Skeletal muscle tissue (tissue), 4 donors: ENCODE results near the gene GRM8. TPM values are rescaled to one million over a fixed set of nuclear protein-coding genes. Genes with fewer than 3 reads are reported as not detected.

Experiments
- H3K27ac ChIP-seq: one replicate; pipeline ENCODE4 v1.7.0; 2013; ENCODE audit warnings: mild to moderate bottlenecking, low read depth, low read length, inconsistent platforms
- H3K27me3 ChIP-seq, 3 donors: one replicate each; pipeline ENCODE4 v1.7.0; 2013; ENCODE audit warnings: low read length in 3 of 3; ENCODE audit not compliant: control insufficient read depth in 3 of 3, insufficient read depth in 3 of 3
- H3K36me3 ChIP-seq, 3 donors: one replicate each; pipeline ENCODE4 v1.7.0; 2013; ENCODE audit warnings: low read length in 3 of 3; ENCODE audit not compliant: control insufficient read depth in 3 of 3, insufficient read depth in 3 of 3
- H3K4me1 ChIP-seq, 3 donors: one replicate each; pipeline ENCODE4 v1.7.0; 2013; ENCODE audit warnings: low read length in 3 of 3, mild to moderate bottlenecking in 3 of 3; ENCODE audit not compliant: control insufficient read depth in 3 of 3, insufficient read depth in 3 of 3
- H3K4me3 ChIP-seq, 3 donors: one replicate each; pipeline ENCODE4 v1.7.0; 2013; ENCODE audit warnings: low read length in 3 of 3
- H3K9ac ChIP-seq, 3 donors: one replicate each; pipeline ENCODE4 v1.7.0; 2013; ENCODE audit warnings: low read length in 3 of 3, mild to moderate bottlenecking in 3 of 3, moderate library complexity in 2 of 3, low read depth in 1 of 3
- H3K9me3 ChIP-seq, 3 donors: one replicate each; pipeline ENCODE4 v1.7.0; 2013; ENCODE audit warnings: low read length in 3 of 3; ENCODE audit not compliant: control insufficient read depth in 3 of 3
- total RNA-seq: library from RNA; depleted of rRNA; stranded (reverse); fragments of >200 nt; gene quantifications from one replicate; pipeline ENCODE4 v1.2.3, GENCODE V29; 2014
- donor health status: Osteomylitis.

GRM8 gene
- total RNA-seq, 1 donor from 2014 or later, result not detected

DNA sequence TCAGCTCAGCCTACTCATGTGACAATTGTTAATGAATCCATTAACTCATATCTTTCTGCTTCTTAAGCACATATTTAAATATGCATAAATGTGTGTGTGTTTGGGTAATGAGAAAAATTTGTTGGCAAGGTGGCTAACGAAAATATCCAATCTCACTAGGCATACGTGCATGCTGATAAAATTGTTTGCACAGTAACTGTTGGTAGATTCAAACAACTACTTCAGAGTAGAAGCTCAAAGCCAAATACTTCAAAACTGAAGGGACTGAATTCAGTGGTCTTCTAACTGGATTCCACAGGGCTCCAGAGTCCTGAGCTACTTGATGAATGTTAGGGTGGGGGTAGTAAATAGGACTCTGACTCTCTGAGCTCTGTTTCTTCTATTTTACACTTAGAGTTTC lies 757.0 kb downstream of the GRM8 start:
- H3K36me3 ChIP-seq, result no peaks in the 10 kb centered on the region
- H3K9ac ChIP-seq, result no peak overlapping the region
- H3K27me3 ChIP-seq, result no peaks in the 10 kb centered on the region
- no peaks in the 10 kb centered on the region for H3K9me3 ChIP-seq
- H3K4me3 ChIP-seq, result no peak overlapping the region
- H3K27ac ChIP-seq, result no peak overlapping the region
- H3K4me1 ChIP-seq, result no peaks in the 10 kb centered on the region

DNA sequence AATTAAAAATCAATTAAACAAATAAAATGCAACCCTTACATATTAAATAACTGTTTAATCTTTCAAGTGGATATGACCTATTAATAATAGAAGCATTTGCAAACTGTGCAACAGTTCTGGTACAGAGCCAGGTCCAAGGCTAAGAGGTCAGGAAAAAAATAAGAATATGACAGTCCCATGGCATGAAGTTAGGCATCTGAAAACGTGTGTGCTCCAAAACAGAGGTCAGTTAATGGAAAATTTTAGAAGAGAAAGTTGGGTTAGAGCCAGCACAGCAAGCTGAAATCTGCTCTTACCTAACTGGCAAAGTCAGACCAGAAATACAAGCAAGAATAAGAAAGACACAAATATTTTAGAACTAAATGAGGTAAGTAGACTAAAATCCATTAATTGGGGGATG lies 757.7 kb downstream of the GRM8 start:
- Histone ChIP-seq H3K9me3 (no peaks in the 10 kb centered on the region), H3K27ac (no peak overlapping the region), H3K4me3 (no peak overlapping the region), H3K36me3 (no peaks in the 10 kb centered on the region), H3K27me3 (no peaks in the 10 kb centered on the region), H3K9ac (no peak overlapping the region), H3K4me1 (no peaks in the 10 kb centered on the region)

DNA sequence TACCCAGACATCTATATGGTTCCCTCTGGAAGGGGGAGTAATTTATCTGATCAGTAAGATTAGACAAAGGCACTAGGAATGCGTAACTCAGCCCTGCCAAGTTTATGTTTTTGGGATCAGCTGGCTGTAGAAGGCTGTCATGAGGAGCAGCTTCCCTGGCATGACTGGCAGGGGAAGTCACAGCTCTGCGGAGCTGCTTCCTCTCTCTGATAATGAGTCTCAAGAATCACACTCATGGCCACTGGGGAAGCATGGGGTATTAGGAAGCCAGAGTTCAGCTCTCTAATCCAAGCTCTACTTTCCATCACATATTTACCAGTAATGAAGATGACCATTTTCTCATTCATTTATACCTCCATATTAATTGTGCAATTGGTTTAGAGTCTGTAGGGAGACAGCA lies 758.9 kb downstream of the GRM8 start:
- Histone ChIP-seq H3K9ac (no peak overlapping the region), H3K27me3 (no peaks in the 10 kb centered on the region), H3K9me3 (no peaks in the 10 kb centered on the region), H3K27ac (no peak overlapping the region), H3K4me3 (no peak overlapping the region), H3K4me1 (no peaks in the 10 kb centered on the region), H3K36me3 (no peaks in the 10 kb centered on the region)

DNA sequence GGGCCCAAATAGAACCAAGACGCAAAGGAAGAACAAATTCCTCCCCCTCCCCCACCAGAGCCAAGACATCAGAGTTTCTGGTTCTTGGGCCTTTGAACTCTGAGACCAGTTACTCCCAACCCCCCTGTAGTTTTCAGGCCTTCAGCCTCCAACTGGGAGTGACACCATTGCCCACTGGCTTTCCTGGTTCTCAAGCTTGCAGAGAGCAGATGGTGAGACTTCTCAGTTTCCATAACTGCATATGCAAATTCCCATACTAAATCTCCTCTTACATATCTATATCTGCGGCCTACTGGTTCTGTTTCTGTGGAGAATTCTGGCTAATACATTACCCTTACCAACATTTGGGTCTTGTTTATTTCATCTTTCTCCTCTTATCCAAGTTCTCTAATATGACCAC lies 762.9 kb downstream of the GRM8 start:
- no peaks in the 10 kb centered on the region for H3K4me1 ChIP-seq
- H3K36me3 ChIP-seq, result no peaks in the 10 kb centered on the region
- no peaks in the 10 kb centered on the region for H3K9me3 ChIP-seq
- no peak overlapping the region for H3K9ac ChIP-seq
- H3K27me3 ChIP-seq, result no peaks in the 10 kb centered on the region
- H3K27ac ChIP-seq, result no peak overlapping the region
- H3K4me3 ChIP-seq, result no peak overlapping the region

DNA sequence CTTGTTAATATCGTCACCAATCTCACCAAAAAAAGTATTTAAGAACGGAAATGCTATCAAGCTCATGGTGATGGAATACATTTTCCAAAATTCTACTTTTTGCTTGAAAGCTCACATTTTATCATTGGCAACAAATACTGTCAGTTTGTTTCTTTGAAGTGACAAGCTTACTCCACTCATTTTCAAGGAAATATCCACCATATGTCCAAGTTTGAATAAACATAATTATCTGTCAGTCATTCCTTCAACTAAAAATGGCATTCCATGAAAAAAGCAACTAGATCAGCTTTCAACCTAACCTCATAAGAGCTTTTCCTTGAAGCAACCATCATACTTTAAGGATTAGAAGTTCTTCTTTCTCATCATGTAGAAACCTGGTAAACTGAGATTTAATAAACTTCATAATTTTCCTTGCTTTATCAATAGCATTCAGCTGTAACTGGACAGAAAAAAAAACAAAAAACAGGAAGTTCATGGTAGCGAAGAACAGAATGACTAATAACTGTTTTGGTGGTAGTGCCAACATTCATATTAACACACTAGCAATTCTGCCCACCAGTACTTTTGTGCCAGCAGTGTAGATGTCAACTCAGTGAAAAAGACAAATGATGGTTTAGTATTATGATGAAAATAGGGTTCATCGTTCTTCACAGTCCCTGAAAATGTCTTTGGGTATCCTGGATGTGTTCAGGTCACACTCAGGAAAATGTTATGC lies 764.9 kb downstream of the GRM8 start:
- Histone ChIP-seq H3K9ac (no peak overlapping the region), H3K36me3 (no peaks in the 10 kb centered on the region), H3K27ac (no peak overlapping the region), H3K27me3 (no peaks in the 10 kb centered on the region), H3K4me3 (no peak overlapping the region), H3K9me3 (no peaks in the 10 kb centered on the region), H3K4me1 (no peaks in the 10 kb centered on the region)

DNA sequence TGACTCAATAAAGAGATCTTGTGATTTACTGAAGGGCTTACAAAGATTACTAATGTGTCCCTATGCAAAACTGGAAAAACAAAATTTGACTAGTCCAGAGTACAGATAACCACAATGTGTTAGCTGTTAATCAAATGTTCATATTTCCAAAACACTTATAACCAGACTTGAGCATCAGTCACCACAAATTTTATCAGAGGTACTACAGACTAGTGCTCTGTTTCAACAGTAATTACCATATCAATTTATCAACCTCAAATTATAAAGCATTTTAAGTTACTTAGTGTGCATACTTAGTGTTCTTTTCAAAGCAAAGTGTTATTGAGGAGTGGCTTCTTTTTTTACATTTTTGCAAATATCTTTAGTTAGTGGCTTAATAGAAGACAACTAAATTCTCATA lies 765.9 kb downstream of the GRM8 start:
- Histone ChIP-seq H3K4me1 (no peaks in the 10 kb centered on the region), H3K36me3 (no peaks in the 10 kb centered on the region), H3K9ac (no peak overlapping the region), H3K27me3 (no peaks in the 10 kb centered on the region), H3K4me3 (no peak overlapping the region), H3K27ac (no peak overlapping the region), H3K9me3 (no peaks in the 10 kb centered on the region)

DNA sequence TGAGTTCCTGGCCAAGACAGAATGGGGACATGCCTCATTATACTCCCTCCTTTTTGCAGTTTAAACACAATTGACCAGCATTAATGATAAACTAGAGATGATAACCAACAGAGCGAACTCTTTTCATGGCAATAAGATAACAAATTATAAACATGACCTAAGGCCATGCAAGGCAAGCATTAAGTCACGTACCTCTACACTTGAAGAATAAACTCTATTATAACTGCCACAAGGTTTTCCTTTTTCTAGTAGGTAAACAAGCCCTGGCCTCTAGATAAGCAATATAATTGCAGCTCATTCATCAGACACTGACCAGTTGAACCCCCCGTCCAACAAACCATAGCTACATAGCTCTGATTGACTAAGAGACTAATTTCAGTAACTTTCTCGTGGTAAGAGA lies 767.0 kb downstream of the GRM8 start:
- Histone ChIP-seq H3K4me3 (no peak overlapping the region), H3K27me3 (no peaks in the 10 kb centered on the region), H3K4me1 (no peaks in the 10 kb centered on the region), H3K27ac (no peak overlapping the region), H3K9me3 (no peaks in the 10 kb centered on the region), H3K36me3 (no peaks in the 10 kb centered on the region), H3K9ac (no peak overlapping the region)

DNA sequence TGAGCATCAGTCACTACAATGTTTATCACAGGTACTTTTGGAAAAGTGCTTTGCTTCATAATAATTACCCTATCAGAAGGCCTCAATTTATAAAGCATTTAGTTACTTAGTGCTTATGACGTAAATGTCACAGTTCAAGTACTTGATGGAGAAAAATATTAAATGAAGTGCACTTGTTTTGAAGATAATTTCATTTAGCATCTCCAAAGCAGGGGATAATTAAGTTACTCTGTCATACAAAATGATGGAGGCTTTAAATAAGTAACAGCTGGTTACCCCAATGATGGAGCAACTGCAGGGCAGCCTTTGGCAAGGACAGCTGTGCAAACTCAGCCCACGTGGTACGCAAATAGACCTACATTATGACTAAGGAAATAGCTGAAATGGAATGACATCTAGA lies 768.8 kb downstream of the GRM8 start:
- no peak overlapping the region for H3K4me3 ChIP-seq
- H3K4me1 ChIP-seq, result no peaks in the 10 kb centered on the region
- H3K27ac ChIP-seq, result no peak overlapping the region
- no peaks in the 10 kb centered on the region for H3K36me3 ChIP-seq
- H3K9ac ChIP-seq, result no peak overlapping the region
- H3K27me3 ChIP-seq, result no peaks in the 10 kb centered on the region
- peaks cover 0 to 3% (median 0%) of the 10 kb centered on the region in 3 donors for H3K9me3 ChIP-seq

DNA sequence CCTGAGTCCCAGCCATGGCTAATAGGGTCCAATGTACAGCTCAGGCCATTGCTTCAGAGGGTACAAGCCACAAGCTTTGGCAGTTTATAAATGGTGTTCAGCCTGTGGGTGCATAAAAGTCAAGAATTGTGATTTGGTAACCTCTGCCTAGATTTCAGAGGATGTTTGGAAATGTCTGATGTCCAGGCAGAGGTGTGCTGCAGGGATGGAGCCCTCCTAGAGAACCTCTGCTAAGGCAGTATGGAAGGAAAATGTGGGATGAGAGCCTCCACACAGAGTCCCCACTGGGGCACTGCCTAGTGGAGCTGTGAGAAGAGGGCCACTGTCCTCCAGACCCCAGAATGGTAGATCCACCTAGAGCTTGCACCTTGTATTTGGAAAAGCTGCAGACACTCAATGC lies 779.9 kb downstream of the GRM8 start:
- Histone ChIP-seq H3K4me1 (no peaks in the 10 kb centered on the region), H3K27ac (no peak overlapping the region), H3K36me3 (no peaks in the 10 kb centered on the region), H3K9me3 (no peaks in the 10 kb centered on the region), H3K9ac (no peak overlapping the region), H3K4me3 (no peak overlapping the region), H3K27me3 (no peaks in the 10 kb centered on the region)

DNA sequence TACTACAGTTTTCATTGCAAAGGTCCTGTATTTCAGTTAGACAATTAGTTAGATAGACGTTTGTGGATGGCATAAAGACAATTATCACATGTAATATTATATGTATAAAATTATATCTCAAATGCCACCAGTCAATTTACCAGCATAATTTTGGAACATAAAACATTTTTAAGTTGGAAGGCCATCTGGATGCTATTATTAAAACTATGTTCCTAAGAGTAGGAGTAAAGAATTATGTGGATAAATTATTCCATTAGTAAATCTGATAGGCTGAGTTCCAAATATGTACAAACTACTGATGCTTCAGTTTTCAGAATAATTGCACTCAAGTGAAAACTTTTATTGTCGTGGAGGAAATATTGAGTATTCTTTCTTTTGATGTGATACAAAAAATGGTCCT lies 790.3 kb downstream of the GRM8 start:
- no peak overlapping the region for H3K4me3 ChIP-seq
- H3K9me3 ChIP-seq, result no peaks in the 10 kb centered on the region
- H3K4me1 ChIP-seq, result no peaks in the 10 kb centered on the region
- H3K9ac ChIP-seq, result no peak overlapping the region
- H3K27me3 ChIP-seq, result no peaks in the 10 kb centered on the region
- no peak overlapping the region for H3K27ac ChIP-seq
- no peaks in the 10 kb centered on the region for H3K36me3 ChIP-seq
